Vagina (tissue), 2 donors: ENCODE data around the gene TBL3. TPM values are rescaled to one million over a fixed set of nuclear protein-coding genes. Genes with fewer than 3 reads are reported as not detected.

Experiments used
- DNase-seq, 2 donors: peaks; one replicate each; pipeline ENCODE4 v3.0.0-alpha.2; 2017; ENCODE audit errors: extremely low spot score in 2 of 2
- H3K27ac ChIP-seq: fragments of 200-600 bp; sonication (generic); one replicate; pipeline ENCODE4 v1.5.1; 2019
- H3K27me3 ChIP-seq: fragments of 200-600 bp; sonication (generic); one replicate; pipeline ENCODE4 v1.5.1; 2019
- H3K36me3 ChIP-seq, 2 donors: fragments of 200-600 bp; sonication (generic); one replicate each; pipeline ENCODE4 v1.5.1; 2017 to 2019
- H3K4me1 ChIP-seq: fragments of 200-600 bp; sonication (generic); one replicate; pipeline ENCODE4 v1.5.1; 2019
- H3K4me3 ChIP-seq, 2 donors: fragments of 200-600 bp; sonication (generic); 1 replicate in 1 of 2; 2 replicates in 1 of 2; pipeline ENCODE4 v1.5.1; 2016 to 2019
- H3K9me3 ChIP-seq: fragments of 200-600 bp; sonication (generic); one replicate; pipeline ENCODE4 v1.5.1; 2019
- CTCF ChIP-seq, 3 experiments: fragments of 450-650 bp in 2 of 3; fragments of 200-600 bp in 1 of 3; sonication (generic) in 1 of 3; IDR thresholded peaks; one replicate each; pipeline ENCODE4 v1.5.1; 2017 to 2019; ENCODE audit warnings: antibody characterized with exemption in 3 of 3, mild to moderate bottlenecking in 2 of 3, moderate library complexity in 2 of 3
- POLR2A ChIP-seq, 2 donors: fragments of 450-650 bp; IDR thresholded peaks; one replicate each; pipeline ENCODE4 v1.6.1; 2017; ENCODE audit warnings: antibody characterized with exemption in 2 of 2, mild to moderate bottlenecking in 2 of 2, moderate library complexity in 2 of 2
- POLR2AphosphoS5 ChIP-seq, 2 donors: sonication (generic); formaldehyde crosslinking; IDR thresholded peaks; one replicate each; pipeline ENCODE4 v1.9.0; 2017; ENCODE audit warnings: antibody characterized with exemption in 2 of 2, mild to moderate bottlenecking in 2 of 2, low read depth in 1 of 2; ENCODE audit not compliant: insufficient read depth in 1 of 2
- intact Hi-C: fragments of 100-400 bp; cut with DNase I; formaldehyde crosslinking; loops from one replicate; pipeline ENCODE4 v1.15.1; 2023
- total RNA-seq: library from RNA; depleted of rRNA; stranded (reverse); fragments of >200 nt; gene quantifications from one replicate; pipeline ENCODE4 v1.2.3, GENCODE V29; 2016

TBL3 gene
- total RNA-seq, 1 donor from 2014 or later = 44.2 TPM

GRCh38 chr16:1944612-1945199, 27.1 kb upstream of the TBL3 start:
- no peak overlapping the region for H3K27ac ChIP-seq
- TF ChIP-seq POLR2A (IDR thresholded peaks at IDR 0.05) (no peak), CTCF (IDR thresholded peaks at IDR 0.05) (no peak), POLR2AphosphoS5 (IDR thresholded peaks at IDR 0.05; ENCODE audit: insufficient read depth in 1 of 2, low read depth in 1 of 2) (no peak)
- H3K36me3 ChIP-seq = peaks cover 0 to 12% of the 10 kb centered on the region in 2 donors
- H3K4me3 ChIP-seq = no peak overlapping the region
- DNase-seq = no peak
- intact Hi-C loops = no loop called here
- peaks cover 21% of the 10 kb centered on the region for H3K4me1 ChIP-seq
- no peaks in the 10 kb centered on the region for H3K9me3 ChIP-seq
- no peaks in the 10 kb centered on the region for H3K27me3 ChIP-seq

- no peak for DNase-seq
- intact Hi-C loops = no loop called here
- Histone ChIP-seq H3K27ac (no peak overlapping the region), H3K4me1 (peaks cover 21% of the 10 kb centered on the region), H3K36me3 (peaks cover 0 to 1% of the 10 kb centered on the region in 2 donors), H3K9me3 (no peaks in the 10 kb centered on the region), H3K27me3 (no peaks in the 10 kb centered on the region), H3K4me3 (no peak overlapping the region)
- TF ChIP-seq CTCF (IDR thresholded peaks at IDR 0.05) = no peak
Observed at GRCh38 chr16:1945559-1946391, 26.1 kb upstream of the TBL3 start.

- TF ChIP-seq POLR2A (IDR thresholded peaks at IDR 0.05) = no peak
- Histone ChIP-seq H3K27me3 (no peaks in the 10 kb centered on the region), H3K4me3 (no peak overlapping the region), H3K27ac (no peak overlapping the region), H3K9me3 (no peaks in the 10 kb centered on the region), H3K36me3 (no peaks in the 10 kb centered on the region), H3K4me1 (peaks cover 16% of the 10 kb centered on the region)
- DNase-seq = no peak
- intact Hi-C loops = no loop called here
Observed at GRCh38 chr16:1946495-1947368, 25.1 kb upstream of the TBL3 start.

- no peak for DNase-seq
- H3K4me1 ChIP-seq = peaks cover 10% of the 10 kb centered on the region
- H3K4me3 ChIP-seq = no peak overlapping the region
- TF ChIP-seq POLR2AphosphoS5 (IDR thresholded peaks at IDR 0.05; ENCODE audit: insufficient read depth in 1 of 2, low read depth in 1 of 2) (no peak), CTCF (IDR thresholded peaks at IDR 0.05) (no peak), POLR2A (IDR thresholded peaks at IDR 0.05) (no peak)
- intact Hi-C loops = no loop called here
- H3K27me3 ChIP-seq = no peaks in the 10 kb centered on the region
- no peaks in the 10 kb centered on the region for H3K36me3 ChIP-seq
- no peak overlapping the region for H3K27ac ChIP-seq
- no peaks in the 10 kb centered on the region for H3K9me3 ChIP-seq
Observed at GRCh38 chr16:1947369-1947670, 24.5 kb upstream of the TBL3 start.

- DNase-seq = no peak
- Histone ChIP-seq H3K27ac (no peak overlapping the region), H3K4me3 (no peak overlapping the region), H3K27me3 (no peaks in the 10 kb centered on the region), H3K9me3 (no peaks in the 10 kb centered on the region), H3K36me3 (no peaks in the 10 kb centered on the region), H3K4me1 (no peaks in the 10 kb centered on the region)
- TF ChIP-seq CTCF (IDR thresholded peaks at IDR 0.05) = no peak
- TF ChIP-seq POLR2A (IDR thresholded peaks at IDR 0.05) = no peak
- TF ChIP-seq POLR2AphosphoS5 (IDR thresholded peaks at IDR 0.05; ENCODE audit: insufficient read depth in 1 of 2, low read depth in 1 of 2) = no peak
- intact Hi-C loops = no loop called here
Observed at GRCh38 chr16:1949507-1949906, 22.3 kb upstream of the TBL3 start.
